Stimulated activated memory B cell treated with anti-CD40 and anti-IgM and Interleukin-4, amounts not matched to agents 10 μg/mL and 1 μg/mL and 100 μg/mL, for 72 hours (primary cell): ENCODE data around the gene FREM3.
"Not testable (repeated sequence)": the region's sequence is repeated elsewhere in the genome, so short reads cannot be mapped to it uniquely, and the experiment has no call there.

ENCODE experiments used
- ATAC-seq: fragments of 150-1000 bp; cut with Tn5 transposase; 2 replicates; pipeline ENCODE4 v1.10.0; 2021
- H3K27ac Mint-ChIP-seq: one replicate; pipeline ENCODE4 v1.8.0; 2022; ENCODE audit warnings: mild to moderate bottlenecking, mixed read lengths
- H3K27me3 Mint-ChIP-seq: one replicate; pipeline ENCODE4 v1.8.0; 2022; ENCODE audit warnings: mixed read lengths
- H3K36me3 Mint-ChIP-seq: one replicate; pipeline ENCODE4 v1.8.0; 2022; ENCODE audit warnings: mixed read lengths
- H3K4me1 Mint-ChIP-seq: one replicate; pipeline ENCODE4 v1.8.0; 2022; ENCODE audit warnings: mixed read lengths
- H3K4me3 Mint-ChIP-seq: one replicate; pipeline ENCODE4 v1.8.0; 2022; ENCODE audit warnings: mild to moderate bottlenecking, moderate library complexity, mixed read lengths
- H3K9me3 Mint-ChIP-seq: one replicate; pipeline ENCODE4 v1.8.0; 2022; ENCODE audit warnings: mixed read lengths

FREM3 gene

DNA sequence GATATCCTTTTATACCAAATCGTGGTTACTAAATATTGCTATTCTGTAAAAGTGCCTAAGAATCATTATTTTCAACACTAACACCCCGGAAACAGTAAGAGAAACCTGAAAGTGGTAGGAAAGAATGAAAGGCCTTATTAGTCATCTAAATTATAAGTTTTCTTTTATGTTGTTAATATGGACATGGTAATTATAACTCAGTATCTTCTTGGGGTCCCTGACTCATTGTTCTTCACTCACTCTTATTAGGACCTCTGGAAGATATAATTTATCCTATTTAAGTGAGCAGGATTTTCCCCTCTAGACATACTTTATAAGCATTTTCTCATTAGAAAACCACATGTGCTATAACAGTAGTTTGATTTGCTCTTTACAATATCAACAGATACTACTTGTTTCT is 136.0 kb downstream of the FREM3 start:
- peaks cover 28% of the 10 kb centered on the region for H3K4me1 Mint-ChIP-seq
- no peaks in the 10 kb centered on the region for H3K27me3 Mint-ChIP-seq
- no peaks in the 10 kb centered on the region for H3K9me3 Mint-ChIP-seq
- H3K36me3 Mint-ChIP-seq = peaks cover 27% of the 10 kb centered on the region
- H3K4me3 Mint-ChIP-seq = no peak overlapping the region
- no peak for ATAC-seq
- H3K27ac Mint-ChIP-seq = no peak overlapping the region

DNA sequence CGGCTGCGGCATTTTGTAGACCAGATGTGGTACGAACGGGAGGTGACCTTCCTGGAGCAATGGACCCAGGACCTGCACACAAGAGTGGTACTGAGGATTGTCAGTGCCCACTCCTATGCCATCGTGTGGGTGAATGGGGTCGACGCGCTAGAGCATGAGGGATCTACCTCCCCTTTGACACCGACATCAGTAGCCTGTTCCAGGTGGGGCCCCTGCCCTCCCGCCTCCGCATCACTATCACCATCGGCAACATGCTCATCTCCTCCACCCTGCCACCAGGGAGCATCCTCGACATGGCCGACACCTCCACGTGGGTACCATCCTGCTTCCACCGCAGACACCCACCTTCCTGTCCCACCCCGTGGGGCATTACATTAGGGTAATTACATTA is 140.7 kb downstream of the FREM3 start:
- Mint-ChIP-seq H3K4me1 (peaks cover 31% of the 10 kb centered on the region), H3K4me3 (peak overlapping the region; percentile 96), H3K27ac (peak overlapping the region; percentile 92), H3K27me3 (no peaks in the 10 kb centered on the region), H3K9me3 (no peaks in the 10 kb centered on the region), H3K36me3 (peaks cover 10% of the 10 kb centered on the region)
- ATAC-seq = peak; percentile 49

DNA sequence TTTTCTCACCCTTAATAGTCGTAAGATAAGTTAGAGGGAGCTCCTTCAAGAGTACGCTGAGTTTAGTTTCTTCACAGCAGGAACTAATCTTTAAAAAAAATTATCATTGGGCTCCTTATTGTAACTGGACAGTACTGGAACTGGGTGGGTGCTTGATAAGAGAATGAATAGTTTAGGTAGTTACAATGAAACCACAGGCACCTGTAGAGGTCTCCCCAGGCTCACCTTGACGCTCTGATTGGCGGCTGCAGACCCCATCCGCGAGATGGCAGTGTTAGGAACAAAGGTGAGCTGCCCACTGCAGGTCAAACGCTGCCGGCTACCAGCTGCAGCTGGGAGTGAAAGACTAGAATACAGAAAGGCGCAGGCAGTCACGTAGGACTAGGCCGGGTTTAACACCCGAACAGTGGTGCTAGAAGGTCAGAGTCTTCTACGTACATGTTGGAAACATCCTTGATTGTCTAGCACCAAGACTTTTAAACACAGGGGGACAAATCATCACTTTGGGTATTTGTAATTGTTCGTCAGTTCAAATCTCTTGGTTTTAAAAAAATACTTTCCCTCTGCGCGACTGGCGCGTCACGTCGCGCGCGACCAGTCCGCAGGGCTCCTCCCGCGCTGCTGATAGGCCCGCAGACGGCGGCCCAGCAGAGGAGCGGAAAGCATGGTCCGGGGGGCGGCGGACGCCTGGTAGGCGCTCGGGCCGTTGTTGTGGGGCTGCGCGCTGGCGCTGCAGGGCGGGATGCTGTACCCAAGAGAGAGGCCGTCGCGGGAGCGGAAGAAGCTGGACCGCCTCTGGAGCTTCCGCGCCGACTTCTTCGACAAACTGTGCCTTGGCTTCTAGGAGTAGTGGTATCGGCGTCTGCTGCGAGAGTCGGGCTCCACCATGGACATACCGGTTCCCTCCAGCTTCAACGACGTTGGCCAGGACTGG is 141.4 kb downstream of the FREM3 start:
- ATAC-seq = peak; percentile 89
- Mint-ChIP-seq H3K36me3 (peaks cover 10% of the 10 kb centered on the region), H3K27ac (peak overlapping the region; percentile 92), H3K9me3 (no peaks in the 10 kb centered on the region), H3K4me1 (peaks cover 36% of the 10 kb centered on the region), H3K4me3 (peak overlapping the region; percentile 96), H3K27me3 (no peaks in the 10 kb centered on the region)

DNA sequence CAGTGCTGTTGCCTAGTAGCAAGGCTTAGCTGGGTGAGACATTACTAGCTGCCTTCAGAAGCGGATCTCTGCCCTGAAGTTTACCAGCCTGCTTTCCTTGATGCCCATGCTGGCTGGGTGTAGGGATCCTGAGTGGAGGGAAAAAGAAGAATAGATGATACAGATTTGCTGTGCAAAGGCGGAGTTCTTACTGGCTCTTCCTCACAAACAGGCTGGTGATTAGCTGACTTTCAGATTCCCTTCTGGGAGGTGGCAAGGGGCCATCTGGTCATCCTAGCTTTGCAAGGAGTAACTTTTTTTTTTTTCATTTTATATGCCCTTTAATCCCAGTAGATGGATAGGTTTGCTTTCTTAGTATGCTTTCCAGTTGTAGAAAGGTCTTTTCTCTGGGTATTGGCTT is 142.2 kb downstream of the FREM3 start:
- no peaks in the 10 kb centered on the region for H3K27me3 Mint-ChIP-seq
- no peak for ATAC-seq
- H3K9me3 Mint-ChIP-seq = no peaks in the 10 kb centered on the region
- H3K4me3 Mint-ChIP-seq = no peak overlapping the region
- H3K36me3 Mint-ChIP-seq = peaks cover 10% of the 10 kb centered on the region
- H3K27ac Mint-ChIP-seq = no peak overlapping the region
- H3K4me1 Mint-ChIP-seq = peaks cover 36% of the 10 kb centered on the region

DNA sequence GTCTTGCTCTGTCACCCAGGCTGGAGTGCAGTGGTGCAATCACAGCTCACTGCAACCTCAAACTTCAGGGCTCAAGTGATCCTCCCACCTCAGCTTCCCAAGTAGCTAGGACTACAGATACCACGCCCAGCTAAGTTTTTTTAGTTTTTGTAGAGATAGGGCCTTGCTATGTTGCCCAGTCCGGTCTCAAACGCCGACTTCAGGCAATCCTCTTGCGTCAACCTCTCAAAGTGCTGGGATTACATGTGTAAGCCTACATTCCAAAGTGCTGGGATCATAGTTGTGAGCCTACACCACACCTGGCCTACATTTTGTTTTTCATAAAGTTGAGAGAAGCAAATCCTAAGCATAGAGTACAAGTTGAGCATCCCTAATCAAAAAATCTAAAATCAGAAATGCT is 144.8 kb downstream of the FREM3 start:
- Mint-ChIP-seq H3K36me3 (peaks cover 17% of the 10 kb centered on the region), H3K27ac (peak overlapping the region; percentile 75), H3K27me3 (no peaks in the 10 kb centered on the region), H3K4me3 (no peak overlapping the region), H3K9me3 (no peaks in the 10 kb centered on the region), H3K4me1 (peaks cover 31% of the 10 kb centered on the region)
- ATAC-seq = no peak

DNA sequence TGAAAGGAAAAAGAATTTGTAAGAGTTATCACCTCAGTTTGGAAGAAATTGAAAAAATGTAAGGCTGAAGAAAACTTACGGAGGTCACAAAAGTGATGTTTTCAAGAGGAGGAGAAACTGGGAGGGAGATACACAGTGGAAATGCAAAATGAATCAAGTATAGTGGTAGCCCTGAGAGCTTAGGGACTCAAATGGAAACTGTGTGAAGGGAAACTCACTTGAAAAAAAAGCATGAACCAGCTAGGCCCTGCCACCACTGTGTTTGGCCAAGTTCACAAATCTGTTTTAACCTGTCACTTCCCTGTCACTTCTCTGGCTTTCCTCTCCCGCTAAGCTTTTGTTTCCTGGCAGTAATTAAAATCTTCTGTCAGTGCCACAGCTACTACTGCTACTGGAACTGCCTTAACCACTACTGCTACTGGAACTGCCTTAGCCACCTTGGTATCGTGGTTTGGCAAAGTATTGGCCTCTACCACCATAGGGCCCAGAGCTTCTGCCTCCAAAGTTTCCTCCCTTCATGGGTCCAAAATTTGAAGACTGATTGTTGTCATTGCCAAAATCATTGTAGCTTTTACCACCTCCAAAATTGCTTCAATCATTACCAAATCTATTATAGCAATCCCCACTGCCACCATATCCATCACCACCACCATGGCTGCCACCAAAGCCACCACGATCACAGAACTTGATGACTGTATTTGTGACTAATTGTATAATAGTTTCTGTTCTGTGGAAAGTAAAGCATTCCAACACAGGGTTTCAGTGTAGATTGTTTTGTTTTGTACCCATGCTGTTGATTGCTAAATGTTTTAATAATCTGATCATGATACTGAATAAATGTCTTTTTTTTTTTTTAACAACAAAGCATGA is 145.5 kb downstream of the FREM3 start:
- Mint-ChIP-seq H3K36me3 (peaks cover 23% of the 10 kb centered on the region), H3K27ac (peak overlapping the region; percentile 75), H3K4me3 (no peak overlapping the region), H3K4me1 (peaks cover 29% of the 10 kb centered on the region), H3K27me3 (no peaks in the 10 kb centered on the region), H3K9me3 (no peaks in the 10 kb centered on the region)
- peak; percentile 84 for ATAC-seq

DNA sequence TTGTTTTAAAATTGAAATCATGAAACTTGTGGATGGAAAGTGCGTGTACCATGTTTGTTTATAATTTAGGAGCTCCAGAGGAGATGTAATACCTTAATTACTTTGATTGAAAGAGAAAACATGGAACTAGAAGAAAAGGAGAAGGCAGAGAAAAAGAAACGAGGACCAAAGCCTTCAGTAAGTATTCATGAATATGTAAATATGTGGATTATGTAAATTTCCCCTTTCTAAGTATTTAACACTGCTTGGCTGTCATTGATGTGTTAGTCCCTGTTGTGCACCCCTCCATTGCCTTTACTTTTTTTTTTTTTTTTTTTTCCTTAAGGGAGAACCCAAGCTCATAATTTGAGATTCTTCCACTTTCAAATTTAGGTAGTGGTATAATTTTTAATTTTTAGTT is 150.5 kb downstream of the FREM3 start:
- H3K27ac Mint-ChIP-seq = no peak overlapping the region

DNA sequence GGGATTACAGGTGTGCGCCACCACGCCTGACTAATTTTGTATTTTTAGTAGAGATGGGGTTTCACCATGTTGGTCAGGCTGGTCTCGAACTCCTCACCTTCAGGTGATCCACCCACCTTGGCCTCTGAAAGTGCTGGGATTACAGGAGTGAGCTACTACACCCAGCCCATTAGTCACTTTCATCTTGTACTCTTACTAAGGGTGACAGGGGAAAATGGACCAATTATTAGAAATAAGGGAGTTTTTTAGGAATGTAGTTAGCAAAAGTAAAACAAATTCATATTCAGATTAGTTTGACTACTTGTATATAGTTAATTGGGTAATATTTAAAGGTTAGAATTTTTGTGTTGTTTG is 160.8 kb downstream of the FREM3 start:
- peak overlapping the region; percentile 24 for H3K27ac Mint-ChIP-seq
- H3K36me3 Mint-ChIP-seq = peaks cover 68% of the 10 kb centered on the region
- no peak for ATAC-seq
- peaks cover 16% of the 10 kb centered on the region for H3K4me1 Mint-ChIP-seq
- no peak overlapping the region for H3K4me3 Mint-ChIP-seq
- H3K27me3 Mint-ChIP-seq = no peaks in the 10 kb centered on the region
- no peaks in the 10 kb centered on the region for H3K9me3 Mint-ChIP-seq

More for the DNA sequence above, 150.5 kb downstream of the FREM3 start:
- Mint-ChIP-seq H3K36me3 (peaks cover 51% of the 10 kb centered on the region), H3K27me3 (no peaks in the 10 kb centered on the region), H3K9me3 (no peaks in the 10 kb centered on the region), H3K4me1 (peaks cover 12% of the 10 kb centered on the region), H3K4me3 (no peak overlapping the region)
- ATAC-seq = no peak

DNA sequence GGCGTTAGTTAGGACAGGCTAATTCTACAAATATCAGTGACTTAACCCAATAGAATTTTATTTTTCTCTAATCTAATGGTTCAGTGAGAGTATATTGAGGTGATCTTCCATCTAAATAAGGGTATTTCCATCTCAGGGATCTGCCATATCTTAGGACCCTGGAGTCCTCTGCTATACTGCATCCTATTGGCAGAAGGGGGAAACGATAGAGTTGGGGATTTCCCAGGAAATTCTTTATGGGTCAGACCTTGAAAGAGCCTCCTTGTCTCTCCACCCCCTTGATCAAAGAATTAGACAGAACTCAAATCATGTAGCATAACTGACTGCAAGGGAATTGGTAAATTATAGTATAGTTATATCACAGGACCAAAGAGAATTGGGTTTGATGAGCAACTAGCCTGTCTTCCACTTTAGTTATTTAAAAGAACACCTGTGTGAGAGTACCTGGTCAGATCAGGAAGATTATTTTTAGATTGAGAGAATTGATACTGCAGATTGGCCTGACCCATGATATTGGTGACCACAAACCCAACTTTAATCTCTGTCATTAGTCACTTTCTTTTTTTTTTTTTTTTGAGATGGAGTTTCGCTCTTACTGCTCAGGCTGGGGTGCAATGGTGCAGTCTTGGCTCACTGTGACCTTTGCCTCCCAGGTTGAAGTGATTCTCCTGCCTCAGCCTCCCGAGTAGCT is 161.4 kb downstream of the FREM3 start:
- ATAC-seq = no peak
- Mint-ChIP-seq H3K4me3 (no peak overlapping the region), H3K36me3 (peaks cover 68% of the 10 kb centered on the region), H3K27ac (peak overlapping the region; percentile 24), H3K27me3 (no peaks in the 10 kb centered on the region), H3K4me1 (peaks cover 16% of the 10 kb centered on the region), H3K9me3 (no peaks in the 10 kb centered on the region)

DNA sequence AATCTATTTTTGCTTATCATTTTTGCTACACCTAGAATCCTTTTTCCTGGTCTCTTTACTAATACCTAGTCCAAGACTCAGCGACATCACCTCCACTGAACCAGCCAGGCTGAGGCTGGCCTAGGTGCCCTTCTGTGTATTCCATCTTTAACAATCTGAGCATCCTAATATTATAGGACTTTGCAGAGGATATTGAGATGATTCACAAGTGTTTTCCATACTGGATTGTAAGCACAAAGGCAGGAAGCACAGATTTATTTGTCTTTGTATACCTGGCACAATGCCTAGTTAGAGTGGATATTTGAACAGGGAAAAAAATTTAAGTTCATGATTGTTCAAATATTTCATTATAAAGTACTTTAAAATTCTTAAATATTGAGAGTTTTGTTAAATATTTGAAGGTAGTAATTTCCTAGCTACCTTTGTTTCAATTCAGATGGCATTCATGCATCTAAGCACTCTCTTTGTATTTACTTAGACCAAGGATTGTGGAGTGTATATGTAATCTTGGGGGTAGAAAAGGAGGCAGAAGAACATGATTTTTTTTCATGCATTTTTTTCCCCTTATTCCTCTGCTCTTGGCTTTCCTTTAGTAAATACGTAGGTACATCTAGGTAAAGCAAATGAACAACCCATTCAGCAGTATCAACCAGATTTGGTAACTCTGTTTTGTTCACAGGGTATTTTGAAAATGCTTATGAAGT is 168.5 kb downstream of the FREM3 start:
- no peak overlapping the region for H3K4me3 Mint-ChIP-seq
- no peaks in the 10 kb centered on the region for H3K9me3 Mint-ChIP-seq
- H3K36me3 Mint-ChIP-seq = peaks cover 65% of the 10 kb centered on the region
- H3K4me1 Mint-ChIP-seq = peaks cover 6% of the 10 kb centered on the region
- no peak for ATAC-seq
- no peaks in the 10 kb centered on the region for H3K27me3 Mint-ChIP-seq
- no peak overlapping the region for H3K27ac Mint-ChIP-seq

DNA sequence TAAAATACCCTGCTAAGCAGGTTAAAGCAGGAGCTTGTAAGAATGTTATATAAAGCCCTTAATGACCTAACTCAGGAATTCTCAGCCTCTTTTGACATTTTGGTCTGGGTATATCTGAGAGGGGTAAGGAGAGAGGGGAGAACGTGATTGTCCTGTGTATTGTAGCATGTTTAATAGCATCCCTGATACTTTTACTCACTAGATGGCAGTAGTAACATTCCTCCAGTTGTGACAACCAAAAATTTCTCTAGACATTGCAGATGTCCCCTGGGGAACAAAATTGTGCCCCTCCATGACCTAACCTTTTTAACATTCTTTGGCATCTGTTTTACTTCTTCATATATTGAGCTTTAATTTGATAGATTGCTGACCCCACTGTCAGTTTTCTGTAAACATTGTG is 169.1 kb downstream of the FREM3 start:
- no peak overlapping the region for H3K27ac Mint-ChIP-seq
- H3K4me3 Mint-ChIP-seq = no peak overlapping the region
- no peaks in the 10 kb centered on the region for H3K27me3 Mint-ChIP-seq
- peaks cover 9% of the 10 kb centered on the region for H3K4me1 Mint-ChIP-seq
- no peaks in the 10 kb centered on the region for H3K9me3 Mint-ChIP-seq
- no peak for ATAC-seq
- H3K36me3 Mint-ChIP-seq = peaks cover 67% of the 10 kb centered on the region

DNA sequence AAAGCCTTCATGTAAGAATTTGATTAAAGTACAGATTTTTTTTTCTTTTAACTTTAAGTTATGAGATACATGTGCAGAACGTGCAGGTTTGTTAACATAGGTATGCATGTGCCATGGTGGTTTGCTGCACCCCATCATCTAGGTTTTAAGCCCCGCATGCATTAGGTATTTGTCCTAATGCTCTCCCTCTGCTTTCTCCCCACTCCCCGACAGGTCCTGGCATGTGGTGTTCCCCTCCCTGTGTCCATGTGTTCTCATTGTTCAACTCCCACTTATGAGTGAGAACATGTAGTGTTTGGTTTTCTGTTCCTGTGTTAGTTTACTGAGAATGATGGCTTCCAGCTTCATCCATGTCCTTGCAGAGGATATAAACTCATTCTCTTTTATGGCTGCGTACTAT is 172.4 kb downstream of the FREM3 start:
- H3K36me3 Mint-ChIP-seq = peaks cover 68% of the 10 kb centered on the region
- H3K27ac Mint-ChIP-seq, ATAC-seq, H3K27me3 Mint-ChIP-seq, H3K9me3 Mint-ChIP-seq, H3K4me3 Mint-ChIP-seq: not testable (repeated sequence)
- peaks cover 12% of the 10 kb centered on the region for H3K4me1 Mint-ChIP-seq
